GM12891 (cell line): Measurements from ENCODE around the gene RPS6KB1.
"Not testable (repeated sequence)": the region's sequence is repeated elsewhere in the genome, so short reads cannot be mapped to it uniquely, and the experiment has no call there.

Experiments
- DNase-seq: peaks from one replicate; pipeline ENCODE4 v3.0.0; 2011; ENCODE audit warnings: low spot score; ENCODE audit not compliant: insufficient read length
- FAIRE-seq: peaks from 2 replicates; lab custom pipeline; 2011; peaks lifted over from hg19 to GRCh38; lab: Jason Lieb, UNC
- PAX5 ChIP-seq: IDR thresholded peaks from 2 replicates; pipeline ENCODE4 v1.6.1; 2011; ENCODE audit warnings: low read length, moderate library complexity, mild to moderate bottlenecking; ENCODE audit not compliant: insufficient read depth, severe bottlenecking
- POLR2A ChIP-seq: IDR thresholded peaks from 2 replicates; pipeline ENCODE4 v1.6.1; 2011; ENCODE audit warnings: low read depth, low read length, control low read depth
- POLR2AphosphoS5 ChIP-seq: IDR thresholded peaks from 2 replicates; pipeline ENCODE4 v1.6.1; 2011; ENCODE audit warnings: low read depth, low read length, control low read depth
- POU2F2 ChIP-seq: IDR thresholded peaks from 2 replicates; pipeline ENCODE4 v1.6.1; 2011; ENCODE audit warnings: low read depth, mild to moderate bottlenecking, control low read depth, low read length, moderate library complexity
- SPI1 ChIP-seq: IDR thresholded peaks from 2 replicates; pipeline ENCODE4 v1.6.1; 2011; ENCODE audit warnings: low read depth, low read length, control low read depth
- TAF1 ChIP-seq: IDR thresholded peaks from 2 replicates; pipeline ENCODE4 v1.6.1; 2011; ENCODE audit warnings: low read depth, low read length, control low read depth

RPS6KB1 gene

DNA sequence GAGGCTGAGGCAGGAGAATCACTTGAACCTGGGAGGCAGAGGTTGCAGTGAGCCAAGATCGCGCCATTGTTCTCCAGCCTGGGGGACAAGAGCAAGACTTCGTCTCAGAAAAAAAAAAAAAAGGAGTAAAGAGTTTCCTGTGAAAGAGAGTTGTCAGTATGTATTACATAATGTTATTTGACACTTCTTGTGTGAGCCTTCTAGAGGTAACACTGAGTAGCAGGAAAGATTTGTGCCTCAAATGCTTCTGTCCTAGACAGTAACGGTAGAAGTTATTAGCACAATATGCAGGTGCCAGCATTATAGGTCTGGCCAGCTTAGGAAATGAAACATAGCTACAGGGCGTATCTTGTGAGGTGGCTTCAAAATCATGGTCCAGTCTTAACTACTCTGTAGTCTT, 6.2 kb downstream of the RPS6KB1 start:
- FAIRE-seq (no peak), DNase-seq (no peak)
- TF ChIP-seq SPI1 (no peak), POLR2AphosphoS5 (no peak), PAX5 (no peak), POLR2A (no peak), TAF1 (no peak), POU2F2 (no peak)

DNA sequence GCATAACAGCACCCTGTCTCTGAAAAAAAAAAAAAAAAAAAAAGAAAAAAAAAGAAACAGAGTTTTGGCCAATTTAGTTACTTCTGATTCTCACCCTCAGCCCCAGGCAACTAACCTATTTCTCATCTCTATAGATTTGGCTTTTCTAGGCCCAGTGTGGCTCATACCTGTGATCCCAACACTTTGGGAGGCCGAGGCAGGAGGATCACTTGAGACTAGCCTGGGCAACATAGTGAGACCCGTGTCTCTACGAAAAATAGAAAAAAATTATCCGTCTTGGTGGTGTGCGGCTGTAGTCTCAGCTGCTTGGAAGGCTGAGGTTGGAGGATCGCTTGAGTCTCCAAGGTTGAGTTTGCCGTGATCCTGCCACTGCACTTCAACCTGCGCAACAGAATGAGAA, 8.7 kb downstream of the RPS6KB1 start:
- TF ChIP-seq POU2F2: no peak
- TF ChIP-seq TAF1: no peak
- FAIRE-seq (no peak), DNase-seq (no peak)

DNA sequence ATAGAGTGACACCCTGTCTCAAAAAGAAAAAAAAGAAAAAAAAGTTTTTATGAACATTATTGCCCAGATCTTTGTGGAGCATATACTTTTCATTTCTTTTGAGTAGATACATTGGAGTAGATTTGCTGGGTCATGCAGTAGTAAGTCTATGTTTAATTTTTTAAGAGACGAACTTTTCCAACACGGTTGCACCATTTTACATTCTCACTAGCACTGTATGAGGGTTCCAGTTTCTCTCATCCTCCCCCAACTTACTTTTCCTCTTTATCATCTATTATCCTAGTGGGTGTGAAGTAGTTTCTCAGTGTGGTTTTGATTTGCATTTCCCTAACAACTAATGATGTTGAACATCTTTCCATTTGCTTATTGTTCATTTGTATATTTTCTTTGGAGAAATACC, 10.5 kb downstream of the RPS6KB1 start:
- no peak for FAIRE-seq
- DNase-seq: no peak
- TF ChIP-seq TAF1 (no peak), POLR2A (no peak), POLR2AphosphoS5 (no peak), POU2F2 (no peak), SPI1 (no peak), PAX5 (no peak)

DNA sequence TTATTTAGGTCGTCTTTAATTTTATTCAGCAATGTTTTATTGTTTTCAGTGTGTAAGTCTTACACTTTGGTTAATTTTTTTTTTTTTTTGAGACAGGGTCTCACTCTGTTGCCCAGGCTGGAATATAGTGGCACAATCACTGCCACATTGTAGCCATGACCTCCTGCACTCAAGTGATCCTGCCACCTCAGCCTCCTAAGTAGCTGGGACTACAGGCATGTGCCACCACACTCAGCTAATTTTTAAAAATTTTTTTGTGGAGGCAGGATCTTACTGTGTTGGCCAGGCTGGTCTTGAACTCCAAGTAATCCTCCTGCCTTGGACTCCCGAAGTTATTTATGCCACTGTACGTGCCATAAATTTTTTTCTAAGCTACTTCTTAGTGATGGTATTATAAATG, 14.5 kb downstream of the RPS6KB1 start:
- DNase-seq (no peak), FAIRE-seq (no peak)
- no peak for TF ChIP-seq SPI1
- no peak for TF ChIP-seq POLR2AphosphoS5
- TF ChIP-seq PAX5: no peak
- no peak for TF ChIP-seq POU2F2
- no peak for TF ChIP-seq TAF1
- no peak for TF ChIP-seq POLR2A

DNA sequence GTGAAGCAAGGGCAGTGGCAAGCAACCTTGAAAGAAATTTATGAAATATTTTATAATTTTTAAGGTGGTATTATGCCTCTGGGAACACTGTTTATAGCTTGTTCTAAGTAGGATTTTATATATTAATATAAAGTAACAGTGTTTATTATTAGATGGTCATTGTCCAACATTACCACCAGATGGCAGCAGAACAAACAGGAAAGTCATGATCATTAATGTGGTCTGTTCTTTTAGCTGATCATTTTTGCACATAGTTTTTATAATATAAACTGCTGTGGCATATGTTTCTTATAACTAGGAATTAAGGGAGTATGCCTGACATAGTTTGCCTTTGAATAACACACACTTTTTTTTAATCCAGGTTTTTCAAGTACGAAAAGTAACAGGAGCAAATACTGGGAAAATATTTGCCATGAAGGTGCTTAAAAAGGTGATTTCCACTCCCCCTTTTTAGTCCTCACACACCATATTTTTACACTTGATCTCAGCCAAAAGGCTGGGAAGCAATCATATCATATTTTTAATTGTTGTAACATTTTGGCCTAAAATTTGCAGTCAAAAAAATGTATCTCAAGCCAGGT, 21.4 kb downstream of the RPS6KB1 start:
- no peak for TF ChIP-seq TAF1
- no peak for TF ChIP-seq PAX5
- no peak for TF ChIP-seq SPI1

DNA sequence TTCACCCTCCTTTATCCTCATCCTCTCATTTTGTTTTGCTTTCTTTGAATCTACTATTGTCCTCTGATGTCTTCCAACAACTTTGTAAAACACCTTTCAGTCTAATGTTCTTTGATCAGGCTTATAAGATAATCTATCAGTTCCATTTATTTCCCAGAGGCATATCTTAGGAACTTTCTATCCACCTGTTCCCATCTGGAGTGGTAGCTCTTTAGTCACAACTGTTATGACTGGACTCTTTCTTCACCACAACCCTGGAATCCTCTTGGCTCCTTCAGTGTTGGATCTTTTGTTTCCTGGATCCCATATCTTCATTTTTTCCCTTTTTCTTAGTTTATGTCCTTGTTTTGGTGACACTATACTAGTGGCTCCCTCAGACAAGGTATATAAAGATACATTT, 23.5 kb downstream of the RPS6KB1 start:
- DNase-seq (no peak), FAIRE-seq (no peak)
- TF ChIP-seq POLR2AphosphoS5 (no peak), POU2F2 (no peak)

More for the DNA sequence above, 21.4 kb downstream of the RPS6KB1 start:
- peak; percentile 45 for FAIRE-seq
- peak; percentile 24 for DNase-seq

DNA sequence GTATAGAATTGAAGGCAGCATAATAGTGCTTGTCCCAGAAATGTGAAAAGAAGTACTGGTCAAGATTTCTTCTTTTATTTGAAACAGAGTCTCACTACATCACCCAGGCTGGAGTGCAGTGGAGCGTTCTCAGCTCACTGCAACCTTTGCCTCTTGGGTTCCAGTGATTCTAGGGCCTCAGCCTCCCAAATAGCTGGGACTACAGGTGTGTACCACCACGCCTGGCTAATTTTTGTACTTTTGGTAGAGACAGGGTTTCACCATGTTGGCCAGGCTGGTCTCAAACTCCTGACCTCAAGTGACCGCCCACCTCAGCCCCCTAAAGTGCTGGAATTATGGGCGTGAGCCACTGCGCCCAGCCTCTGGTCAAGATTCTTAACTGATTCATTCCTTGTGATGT, 27.7 kb downstream of the RPS6KB1 start:
- not testable (repeated sequence) for FAIRE-seq, DNase-seq

DNA sequence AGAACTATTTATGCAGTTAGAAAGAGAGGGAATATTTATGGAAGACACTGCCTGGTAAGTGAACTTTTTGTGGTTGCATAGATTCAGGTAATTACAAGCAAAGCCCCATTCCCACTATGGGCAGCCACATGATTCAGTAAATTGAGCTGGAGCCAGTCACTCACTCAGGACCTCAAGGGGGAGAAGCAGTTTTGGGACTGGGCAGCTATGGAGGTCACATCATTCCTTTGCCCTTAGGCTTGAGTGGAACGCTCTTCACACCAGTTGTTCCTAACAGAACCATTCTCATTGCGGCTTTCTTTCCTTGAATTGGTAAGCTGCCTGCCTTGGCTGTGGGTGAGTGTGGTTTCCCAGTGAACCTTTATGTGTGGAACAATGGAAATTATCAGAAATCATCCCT, 37.2 kb downstream of the RPS6KB1 start:
- not testable (repeated sequence) for FAIRE-seq, DNase-seq

DNA sequence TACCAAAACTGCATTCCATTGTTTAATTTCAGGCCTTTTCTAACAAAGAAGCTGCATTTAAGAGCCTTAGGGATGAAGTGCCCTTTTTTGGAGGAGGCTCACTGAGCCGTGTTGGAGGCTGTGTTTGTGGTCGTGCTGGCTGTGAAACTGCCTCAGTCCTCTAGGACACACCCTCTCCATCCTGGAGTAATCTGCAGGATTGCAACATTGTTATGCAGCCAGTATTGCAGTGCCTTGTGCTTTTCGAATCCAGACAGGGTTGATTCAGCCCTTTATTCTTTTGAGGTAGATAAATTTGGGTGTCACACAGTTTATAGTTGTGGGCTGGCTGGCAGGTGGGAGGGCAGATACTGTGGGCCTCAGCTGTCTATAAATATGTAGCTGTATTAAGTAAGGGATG, 37.8 kb downstream of the RPS6KB1 start:
- not testable (repeated sequence) for DNase-seq, FAIRE-seq

DNA sequence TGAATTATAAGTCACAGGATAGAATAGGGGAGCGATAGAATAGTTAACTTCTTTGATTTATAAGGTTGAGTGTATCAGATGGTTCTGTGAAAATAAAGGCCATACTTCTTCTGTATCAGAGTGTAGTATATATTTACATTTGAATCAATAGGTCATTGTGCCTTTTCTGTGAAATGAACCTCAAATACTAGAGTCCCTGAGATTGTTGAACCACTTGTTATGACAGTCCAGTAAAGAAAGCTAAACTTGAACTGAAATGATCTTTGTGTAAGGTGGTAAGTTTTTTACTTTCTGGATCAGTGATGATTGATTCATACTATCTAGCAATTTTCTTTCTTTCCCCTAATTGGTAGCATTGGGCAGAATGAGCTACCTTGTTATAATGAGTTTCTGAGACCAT, 40.4 kb downstream of the RPS6KB1 start:
- DNase-seq, FAIRE-seq: not testable (repeated sequence)

DNA sequence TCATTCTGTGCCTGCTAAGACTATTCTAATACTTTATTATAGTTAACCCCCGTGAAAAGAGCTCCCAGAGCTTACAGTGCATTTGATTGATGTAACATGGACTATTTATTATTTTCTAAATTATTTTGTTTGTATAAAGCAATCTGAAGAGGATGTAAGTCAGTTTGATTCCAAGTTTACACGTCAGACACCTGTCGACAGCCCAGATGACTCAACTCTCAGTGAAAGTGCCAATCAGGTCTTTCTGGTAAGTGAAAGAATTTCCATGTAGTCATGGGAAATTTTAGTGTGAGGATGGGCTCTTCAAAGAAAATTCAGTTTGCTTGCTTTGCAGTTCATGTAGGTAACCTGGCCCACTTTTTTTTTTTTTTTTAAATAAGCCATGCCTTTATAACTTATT, 47.8 kb downstream of the RPS6KB1 start:
- FAIRE-seq, DNase-seq: not testable (repeated sequence)

DNA sequence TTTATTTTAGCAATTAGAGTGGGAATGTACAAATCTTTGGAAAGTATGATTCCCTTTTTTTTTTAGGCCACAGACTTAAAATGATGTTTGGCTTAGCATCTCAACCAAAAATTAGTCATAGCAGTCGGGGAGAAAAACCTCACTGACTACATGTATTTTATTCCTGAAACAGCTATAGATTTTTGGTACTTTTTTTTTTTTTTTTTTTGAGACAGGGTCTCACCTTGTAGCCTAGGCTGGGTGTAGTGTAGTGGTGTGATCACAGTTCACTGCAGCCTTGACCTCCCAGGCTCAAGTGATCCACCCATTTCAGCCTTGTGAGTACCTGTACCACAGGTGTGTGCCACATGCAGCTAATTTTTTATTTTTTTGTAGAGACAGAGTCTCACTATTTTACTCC, 48.2 kb downstream of the RPS6KB1 start:
- DNase-seq (no peak), FAIRE-seq (no peak)
- TF ChIP-seq TAF1 (no peak), POLR2AphosphoS5 (no peak), PAX5 (no peak)

DNA sequence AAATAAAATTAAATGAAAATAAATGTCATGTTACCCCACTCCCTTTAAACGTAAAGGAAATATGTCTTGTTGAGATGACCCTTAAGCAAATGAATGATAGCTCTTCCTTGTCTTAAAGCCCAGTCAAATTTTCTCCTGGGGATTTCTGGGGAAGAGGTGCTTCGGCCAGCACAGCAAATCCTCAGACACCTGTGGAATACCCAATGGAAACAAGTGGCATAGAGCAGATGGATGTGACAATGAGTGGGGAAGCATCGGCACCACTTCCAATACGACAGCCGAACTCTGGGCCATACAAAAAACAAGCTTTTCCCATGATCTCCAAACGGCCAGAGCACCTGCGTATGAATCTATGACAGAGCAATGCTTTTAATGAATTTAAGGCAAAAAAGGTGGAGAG, 53.5 kb downstream of the RPS6KB1 start:
- not testable (repeated sequence) for FAIRE-seq, DNase-seq

DNA sequence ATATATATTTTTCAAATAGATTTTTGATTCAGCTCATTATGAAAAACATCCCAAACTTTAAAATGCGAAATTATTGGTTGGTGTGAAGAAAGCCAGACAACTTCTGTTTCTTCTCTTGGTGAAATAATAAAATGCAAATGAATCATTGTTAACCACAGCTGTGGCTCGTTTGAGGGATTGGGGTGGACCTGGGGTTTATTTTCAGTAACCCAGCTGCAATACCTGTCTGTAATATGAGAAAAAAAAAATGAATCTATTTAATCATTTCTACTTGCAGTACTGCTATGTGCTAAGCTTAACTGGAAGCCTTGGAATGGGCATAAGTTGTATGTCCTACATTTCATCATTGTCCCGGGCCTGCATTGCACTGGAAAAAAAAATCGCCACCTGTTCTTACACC, 54.4 kb downstream of the RPS6KB1 start:
- not testable (repeated sequence) for FAIRE-seq, DNase-seq
